Cardiac septum (tissue), 1 donor: ENCODE measurements around the gene HOXB2. TPM values are rescaled to one million over a fixed set of nuclear protein-coding genes. Genes with fewer than 3 reads are reported as not detected.
"Not testable (repeated sequence)": the region's sequence is repeated elsewhere in the genome, so short reads cannot be mapped to it uniquely, and the experiment has no call there.

Source experiments
- DNase-seq: peaks from one replicate; pipeline ENCODE4 v3.0.0-alpha.2; 2020; ENCODE audit warnings: low spot score
- intact Hi-C: fragments of 100-400 bp; cut with DNase I; formaldehyde crosslinking; loops from one replicate; pipeline ENCODE4 v1.14.0; 2022
- total RNA-seq: library from RNA; stranded (reverse); fragmentation: NEBNext Ultra II Directional; extraction: Animal tissue kit (Norgen Biotek cat#: 25700); gene quantifications from one replicate; pipeline ENCODE4 v1.2.1, GENCODE V29; 2021
- donor health status: DM: no; HTN: no; CAD: no.

Gene HOXB2
- total RNA-seq, 1 donor from 2014 or later = 4.9 TPM

DNA sequence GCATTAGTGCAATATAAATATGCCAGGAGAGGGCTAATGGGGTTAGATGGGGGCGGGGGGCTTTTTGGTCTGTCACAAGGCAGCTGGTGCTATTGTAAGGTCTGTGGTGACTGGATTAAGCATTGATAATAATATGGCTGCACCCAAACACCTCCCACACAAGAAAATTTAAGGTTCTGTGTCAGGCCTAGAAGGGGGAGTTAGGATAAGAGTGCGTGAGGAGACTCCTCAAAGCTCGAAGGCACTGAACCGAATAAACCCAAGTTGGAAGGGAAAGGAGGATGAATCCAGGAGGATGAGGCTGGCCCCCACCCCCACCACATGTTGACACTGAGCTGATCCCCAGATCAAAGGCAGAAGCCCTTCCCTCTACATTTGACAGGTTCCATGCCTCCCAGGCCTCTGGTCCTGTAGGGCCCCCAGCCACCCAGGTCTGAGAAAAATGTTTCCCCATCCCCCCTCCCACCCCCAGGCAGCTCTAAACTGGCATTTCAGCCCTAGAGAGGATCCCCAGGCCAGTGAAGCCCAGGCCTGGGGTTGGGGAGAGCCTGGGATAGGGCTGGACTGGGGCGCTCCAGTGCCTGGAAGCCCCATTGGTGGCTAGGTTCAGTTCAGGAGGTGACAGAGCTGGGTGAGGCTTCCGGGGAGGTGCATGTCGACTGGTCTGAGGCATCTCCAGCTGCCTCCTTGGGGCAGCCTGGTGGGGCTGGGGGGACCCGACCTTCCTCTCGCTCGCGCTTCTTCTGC is 15.8 kb downstream of the HOXB2 start:
- intact Hi-C loops = no loop called here
- DNase-seq = no peak

GRCh38 chr17:48528153-48528935 is 16.6 kb downstream of the HOXB2 start:
- intact Hi-C loops = no loop called here
- DNase-seq = no peak

DNA sequence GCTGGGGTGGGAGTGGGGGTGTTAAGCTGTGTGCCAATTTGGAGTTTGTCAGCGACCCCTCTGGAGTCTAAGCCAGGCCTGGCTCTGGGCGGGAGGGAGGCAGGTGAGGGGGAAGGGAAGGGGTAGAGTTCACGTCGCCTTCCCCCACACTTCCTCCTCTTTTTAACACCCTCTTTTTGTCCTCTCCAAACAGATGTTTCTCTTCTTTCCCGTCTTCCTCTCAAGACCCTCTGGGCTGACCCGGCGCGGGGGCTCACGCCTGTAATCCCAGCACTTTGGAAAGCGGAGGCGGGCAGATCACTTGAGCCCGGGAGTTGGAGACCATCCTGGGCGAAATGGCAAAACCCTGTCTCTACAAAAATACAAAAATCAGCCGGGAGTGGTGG is 17.4 kb downstream of the HOXB2 start:
- intact Hi-C loops = no loop called here
- DNase-seq = no peak

GRCh38 chr17:48526608-48527546 is 18.0 kb downstream of the HOXB2 start:
- DNase-seq = no peak
- intact Hi-C loops = no loop called here

DNA sequence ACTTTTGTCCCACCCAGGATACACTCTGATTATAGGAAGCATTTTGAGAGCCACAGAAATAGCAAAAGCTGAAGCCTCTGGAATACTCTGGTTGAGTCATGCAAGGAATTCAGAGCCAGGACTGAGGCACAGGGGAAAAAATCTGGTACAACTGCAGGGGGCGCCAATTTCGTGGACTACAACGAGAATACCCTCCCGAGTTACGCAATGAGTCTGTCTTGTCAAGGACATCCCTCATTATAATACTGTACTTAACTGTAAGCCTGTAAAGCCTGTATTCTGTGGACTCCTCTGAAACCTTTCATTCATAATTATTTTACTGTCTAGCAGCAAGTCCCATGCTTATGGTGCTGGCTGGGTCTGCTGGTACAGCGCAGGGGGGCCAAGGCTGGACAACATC is 21.9 kb downstream of the HOXB2 start:
- DNase-seq = no peak
- intact Hi-C loops = no loop called here

GRCh38 chr17:48522031-48522653 is 22.8 kb downstream of the HOXB2 start:
- intact Hi-C loops = no loop called here

GRCh38 chr17:48520631-48521079 is 24.3 kb downstream of the HOXB2 start:
- intact Hi-C loops = no loop called here
- DNase-seq = no peak

More at GRCh38 chr17:48522031-48522653, 22.8 kb downstream of the HOXB2 start:
- no peak for DNase-seq

GRCh38 chr17:48519427-48519826 is 25.5 kb downstream of the HOXB2 start:
- DNase-seq = no peak
- intact Hi-C loops = no loop called here

- DNase-seq = no peak
- intact Hi-C loops = no loop called here
Observed at GRCh38 chr17:48517478-48517877, 27.4 kb downstream of the HOXB2 start.

- intact Hi-C loops = no loop called here
- no peak for DNase-seq
Observed at GRCh38 chr17:48515925-48516900, 28.7 kb downstream of the HOXB2 start.

DNA sequence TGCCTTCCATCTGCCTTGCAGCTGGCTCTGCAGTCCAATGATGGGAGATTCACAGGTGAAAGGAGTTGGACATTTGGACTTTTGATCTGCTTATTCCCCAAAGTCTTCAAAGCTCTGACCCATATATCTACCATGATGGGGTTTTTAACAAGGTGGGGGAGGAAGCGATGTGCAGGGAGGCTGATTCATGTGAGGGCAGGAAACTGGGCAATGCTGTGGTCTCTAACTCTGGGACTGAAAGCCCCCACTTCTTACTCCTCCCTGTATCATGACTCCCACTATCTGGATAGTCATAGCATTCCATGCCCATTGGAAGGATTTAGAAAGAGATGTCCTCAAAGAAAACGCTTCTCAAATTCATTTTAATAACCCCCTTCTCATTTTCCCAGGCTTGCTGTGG is 30.4 kb downstream of the HOXB2 start:
- intact Hi-C loops = no loop called here
- no peak for DNase-seq

GRCh38 chr17:48513666-48514455 is 31.0 kb downstream of the HOXB2 start:
- intact Hi-C loops = no loop called here

DNA sequence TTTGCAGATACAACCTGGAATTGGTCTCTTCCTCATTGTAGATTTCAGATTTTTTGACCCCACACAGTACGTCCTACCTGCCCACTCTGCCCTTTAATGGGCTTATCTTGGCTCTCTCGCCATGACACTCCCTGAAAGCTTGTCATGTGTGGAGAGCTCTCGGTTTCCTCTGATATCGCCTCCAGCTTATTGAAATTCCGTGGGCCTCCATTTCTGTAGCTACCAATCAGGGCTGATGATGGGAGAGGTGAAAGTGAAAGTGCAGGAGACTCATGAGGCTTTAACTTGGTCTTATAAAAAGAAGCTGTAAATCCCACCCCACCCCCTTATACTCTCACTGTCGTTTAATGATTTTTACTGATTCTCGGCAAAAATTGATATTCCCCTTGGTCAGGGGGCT is 31.8 kb downstream of the HOXB2 start:
- DNase-seq = no peak
- intact Hi-C loops = no loop called here

More at GRCh38 chr17:48513666-48514455, 31.0 kb downstream of the HOXB2 start:
- no peak for DNase-seq

GRCh38 chr17:48510761-48511604 is 33.9 kb downstream of the HOXB2 start:
- intact Hi-C loops = no loop called here
- no peak for DNase-seq

DNA sequence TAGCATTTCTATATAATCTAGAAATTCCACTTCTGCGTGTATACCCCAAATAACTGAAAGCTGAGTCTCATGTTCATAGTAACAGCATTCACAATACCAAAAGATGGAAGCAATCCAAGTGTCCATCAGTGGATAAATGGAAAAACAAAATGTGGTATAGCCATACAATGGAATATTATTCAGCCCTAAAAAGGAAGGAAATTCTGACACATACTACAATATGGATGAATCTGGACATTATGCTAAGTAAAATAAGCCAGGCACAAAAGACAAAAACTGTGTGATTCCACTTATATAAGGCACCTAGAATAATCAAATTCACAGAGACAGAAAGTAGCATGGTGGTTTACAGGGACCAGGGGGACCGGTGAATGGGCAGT is 34.5 kb downstream of the HOXB2 start:
- DNase-seq = no peak
- intact Hi-C loops = no loop called here

- intact Hi-C loops, DNase-seq: not testable (repeated sequence)
Observed at GRCh38 chr17:48509708-48510107, 35.2 kb downstream of the HOXB2 start.

- intact Hi-C loops = no loop called here
- no peak for DNase-seq
Observed at GRCh38 chr17:48506246-48506645, 38.7 kb downstream of the HOXB2 start.
